ENCODE results near the gene PAQR7.

GRCh38 chr1:25924454-25924853 lies 48.9 kb upstream of the PAQR7 start:
- TF ChIP-seq, protein P1, sequence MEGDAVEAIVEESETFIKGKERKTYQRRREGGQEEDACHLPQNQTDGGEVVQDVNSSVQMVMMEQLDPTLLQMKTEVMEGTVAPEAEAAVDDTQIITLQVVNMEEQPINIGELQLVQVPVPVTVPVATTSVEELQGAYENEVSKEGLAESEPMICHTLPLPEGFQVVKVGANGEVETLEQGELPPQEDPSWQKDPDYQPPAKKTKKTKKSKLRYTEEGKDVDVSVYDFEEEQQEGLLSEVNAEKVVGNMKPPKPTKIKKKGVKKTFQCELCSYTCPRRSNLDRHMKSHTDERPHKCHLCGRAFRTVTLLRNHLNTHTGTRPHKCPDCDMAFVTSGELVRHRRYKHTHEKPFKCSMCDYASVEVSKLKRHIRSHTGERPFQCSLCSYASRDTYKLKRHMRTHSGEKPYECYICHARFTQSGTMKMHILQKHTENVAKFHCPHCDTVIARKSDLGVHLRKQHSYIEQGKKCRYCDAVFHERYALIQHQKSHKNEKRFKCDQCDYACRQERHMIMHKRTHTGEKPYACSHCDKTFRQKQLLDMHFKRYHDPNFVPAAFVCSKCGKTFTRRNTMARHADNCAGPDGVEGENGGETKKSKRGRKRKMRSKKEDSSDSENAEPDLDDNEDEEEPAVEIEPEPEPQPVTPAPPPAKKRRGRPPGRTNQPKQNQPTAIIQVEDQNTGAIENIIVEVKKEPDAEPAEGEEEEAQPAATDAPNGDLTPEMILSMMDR (IDR thresholded peaks at IDR 0.05), result no peak
- TF ChIP-seq POLR2A (IDR thresholded peaks at IDR 0.05), result no peak

Measured in thyroid gland (tissue), 4 donors.